HG03196 (cell line): Measurements from ENCODE around the gene OPHN1.
"Not testable (repeated sequence)": the region's sequence is repeated elsewhere in the genome, so short reads cannot be mapped to it uniquely, and the experiment has no call there.

ENCODE experiments used
- ATAC-seq: cut with Tn5 transposase; IDR thresholded peaks from one replicate; pipeline ENCODE4 v1.9.1; 2021; ENCODE audit not compliant: unreplicated experiment

Gene OPHN1

DNA sequence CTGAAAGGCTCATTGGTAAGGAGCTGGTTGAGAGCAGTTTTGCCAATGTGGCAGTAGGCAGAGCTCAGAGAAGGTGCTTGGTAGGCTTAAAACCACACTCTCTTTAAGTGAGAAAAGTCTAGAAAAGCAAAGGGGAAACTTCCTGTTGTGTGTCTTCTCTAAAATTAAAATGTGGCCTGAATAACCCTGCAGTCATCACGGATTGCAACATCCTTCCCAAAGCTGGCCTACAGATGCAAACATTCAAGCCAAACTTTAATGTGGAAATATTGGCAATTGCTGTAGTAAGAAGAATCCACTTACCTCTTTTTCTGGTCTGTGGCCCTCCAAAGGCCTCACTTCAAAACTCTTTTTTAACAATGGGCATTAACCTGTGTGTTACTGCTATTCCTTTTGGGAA lies 348.5 kb downstream of the OPHN1 start:
- ATAC-seq: no peak

DNA sequence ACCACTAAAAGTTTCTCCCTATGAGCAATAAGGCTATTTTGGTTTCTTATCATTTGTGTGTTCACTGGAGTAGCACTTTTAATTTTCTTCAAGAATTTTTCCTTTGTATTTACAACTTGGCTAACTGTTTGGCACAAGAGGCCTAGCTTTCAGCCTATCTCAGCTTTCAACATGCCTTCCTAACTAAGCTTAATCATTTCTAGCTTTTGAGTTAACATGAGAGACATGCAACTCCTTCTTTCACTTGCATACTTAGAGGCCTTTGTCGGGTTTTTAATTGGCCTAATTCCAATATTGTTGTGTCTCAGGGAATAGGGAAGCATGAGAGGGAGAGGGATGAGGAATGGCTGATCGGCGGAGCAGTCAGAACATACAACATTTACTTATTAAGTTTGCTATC lies 349.8 kb downstream of the OPHN1 start:
- no peak for ATAC-seq

DNA sequence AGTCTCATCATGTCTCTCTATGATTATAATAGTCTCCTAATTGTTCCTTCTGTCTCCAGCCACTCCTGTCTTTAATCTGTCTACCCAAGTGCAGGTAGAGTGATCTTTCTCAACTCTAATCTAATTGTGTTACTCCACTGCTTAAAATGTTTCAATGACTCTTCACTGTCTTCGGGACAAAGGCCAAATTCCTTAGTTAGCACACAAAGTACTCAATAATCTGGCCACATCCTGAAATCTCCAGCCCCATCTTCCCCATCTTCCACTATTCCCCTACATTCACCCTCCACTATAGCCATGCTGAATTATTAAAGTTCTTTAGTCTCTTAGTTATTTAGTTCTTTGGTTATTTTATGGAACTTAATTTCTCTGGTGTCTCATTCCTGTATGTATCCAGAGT lies 353.3 kb downstream of the OPHN1 start:
- ATAC-seq: no peak

DNA sequence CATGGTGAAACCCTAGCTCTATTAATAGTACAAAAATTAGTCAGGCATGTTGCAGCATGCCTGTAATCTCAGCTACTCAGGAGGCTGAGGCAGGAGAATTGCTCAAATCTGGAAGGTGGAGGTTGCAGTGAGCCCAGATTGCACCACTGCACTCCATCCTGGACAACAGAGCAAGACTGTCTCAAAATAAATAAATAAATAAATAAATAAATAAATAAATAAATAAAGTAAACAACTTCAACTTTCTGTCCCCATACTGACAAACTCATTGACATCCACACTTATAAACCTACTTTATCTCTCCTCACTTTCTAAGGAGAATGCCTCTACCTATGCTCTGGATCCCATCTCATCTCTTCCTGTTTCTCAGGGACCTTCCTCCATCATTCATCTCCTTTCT lies 354.5 kb downstream of the OPHN1 start:
- not testable (repeated sequence) for ATAC-seq

DNA sequence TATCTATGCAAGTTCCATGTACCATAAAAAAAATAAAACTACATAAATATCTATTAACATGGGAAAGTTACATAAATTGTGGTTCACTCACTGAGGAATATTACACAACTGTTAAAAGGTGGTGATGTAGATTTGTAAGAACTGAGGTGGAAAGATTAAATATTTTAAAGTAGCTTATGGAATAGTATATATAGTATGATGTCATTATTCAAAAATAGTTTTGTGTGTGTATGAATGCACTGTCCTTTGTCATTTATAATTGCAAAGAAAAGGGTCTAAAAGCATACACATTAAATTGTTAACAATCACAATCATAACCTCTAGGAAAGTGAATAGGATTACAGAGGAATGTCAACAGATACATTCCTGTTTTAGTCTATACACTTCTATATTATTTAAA lies 355.9 kb downstream of the OPHN1 start:
- ATAC-seq: no peak

DNA sequence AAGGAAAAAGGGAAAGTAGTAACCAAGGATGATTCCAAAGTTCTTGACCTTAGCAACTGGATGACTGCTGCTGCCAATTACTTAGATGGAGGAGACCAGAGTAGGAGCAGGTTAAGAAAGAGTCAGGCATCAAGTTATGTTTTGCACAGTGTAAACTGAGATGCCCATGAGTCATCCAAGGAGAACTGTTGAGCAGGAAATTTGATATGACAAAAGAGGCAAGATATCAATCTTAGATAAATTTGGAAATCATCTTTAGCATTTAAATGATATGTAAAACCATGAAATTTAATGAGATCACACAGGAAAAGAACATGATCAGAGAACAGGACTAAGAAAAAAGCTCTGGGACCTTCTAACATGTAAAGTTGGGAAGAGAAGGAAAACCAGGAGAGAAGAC lies 361.3 kb downstream of the OPHN1 start:
- ATAC-seq: no peak

DNA sequence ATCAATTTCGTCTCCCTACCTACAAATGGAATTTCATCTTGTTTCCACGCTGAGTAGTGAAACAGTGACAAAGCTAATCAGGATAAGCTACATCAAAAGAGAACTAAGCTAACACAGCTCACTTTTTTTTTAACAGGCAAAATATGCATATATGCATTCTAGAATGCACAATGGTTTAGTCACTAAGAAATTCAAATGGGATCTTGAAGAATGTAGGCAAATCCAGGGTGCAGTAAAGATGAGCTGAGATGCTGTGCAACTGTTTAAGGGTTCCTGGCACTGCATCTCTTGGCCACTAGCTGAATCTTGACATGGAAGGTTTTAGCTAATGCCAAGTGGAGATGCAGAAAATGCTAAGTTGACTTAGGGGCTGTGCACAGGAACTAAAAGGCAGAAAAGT lies 363.2 kb downstream of the OPHN1 start:
- not testable (repeated sequence) for ATAC-seq

DNA sequence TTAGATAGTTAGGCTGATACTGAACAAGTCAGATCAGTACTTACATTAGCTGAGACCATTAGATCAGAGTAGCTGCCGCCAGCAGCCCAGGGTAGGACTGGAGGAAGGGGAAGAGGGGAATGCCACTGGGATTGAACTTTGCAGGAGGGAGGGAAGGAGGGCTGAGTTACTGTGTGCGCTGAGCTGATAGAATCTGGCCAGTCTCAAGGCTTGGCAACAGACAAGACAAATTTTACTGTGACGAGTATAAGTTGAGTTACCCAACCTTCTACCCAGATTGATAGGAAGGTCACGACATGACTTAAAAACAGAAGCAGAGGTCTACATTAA lies 372.1 kb downstream of the OPHN1 start:
- ATAC-seq: no peak

DNA sequence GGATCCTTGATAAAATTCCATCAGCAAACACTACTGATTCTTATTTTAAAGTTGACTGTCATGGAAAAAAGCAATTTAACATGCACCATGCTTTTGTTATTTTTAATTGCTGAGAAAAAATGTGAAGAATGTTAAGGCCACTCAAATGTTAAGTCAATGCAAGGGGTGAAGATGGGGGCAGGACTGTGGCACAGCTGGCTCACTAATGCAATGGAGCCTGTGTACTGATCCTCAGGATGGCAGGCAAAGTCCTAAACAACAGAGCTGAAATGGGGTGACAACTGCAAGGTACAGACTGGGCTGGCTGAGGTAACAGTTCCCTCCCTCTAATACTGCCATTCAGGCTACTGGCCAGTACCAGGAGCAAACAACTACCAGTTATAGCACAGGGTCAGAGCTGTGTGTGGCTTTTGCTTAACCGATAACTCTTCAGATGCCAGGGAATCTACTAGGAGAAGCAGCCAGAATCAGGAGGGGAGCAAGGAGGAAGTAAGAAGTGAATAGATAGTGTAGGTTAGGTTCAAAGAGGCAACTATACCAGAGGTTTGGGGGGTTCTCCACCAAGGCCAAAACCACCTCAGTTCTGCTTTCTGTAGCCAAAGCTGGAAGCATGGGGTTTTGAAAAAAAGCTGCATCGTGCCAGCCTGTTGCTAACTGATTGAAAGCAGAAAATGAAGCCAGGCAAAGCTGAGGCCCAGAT lies 372.6 kb downstream of the OPHN1 start:
- ATAC-seq: no peak

DNA sequence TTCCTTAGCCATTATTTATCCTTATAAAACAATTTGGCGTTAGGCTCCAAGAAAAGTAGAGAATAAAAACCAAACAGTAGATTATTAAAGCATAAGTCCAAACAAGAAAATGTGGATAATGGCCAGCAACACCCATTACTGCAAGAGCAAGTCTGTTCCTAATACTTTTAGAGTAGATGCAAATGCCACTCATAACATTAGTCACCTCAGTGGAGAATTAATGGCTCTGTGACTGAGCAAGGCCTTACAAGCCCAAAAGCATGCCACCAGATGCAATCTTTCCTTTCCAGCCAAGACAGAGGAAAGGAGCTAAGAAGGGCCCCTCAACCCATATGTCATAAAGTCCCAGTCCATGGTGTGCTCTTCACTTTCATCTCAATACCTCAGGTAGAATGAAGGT lies 373.8 kb downstream of the OPHN1 start:
- no peak for ATAC-seq

DNA sequence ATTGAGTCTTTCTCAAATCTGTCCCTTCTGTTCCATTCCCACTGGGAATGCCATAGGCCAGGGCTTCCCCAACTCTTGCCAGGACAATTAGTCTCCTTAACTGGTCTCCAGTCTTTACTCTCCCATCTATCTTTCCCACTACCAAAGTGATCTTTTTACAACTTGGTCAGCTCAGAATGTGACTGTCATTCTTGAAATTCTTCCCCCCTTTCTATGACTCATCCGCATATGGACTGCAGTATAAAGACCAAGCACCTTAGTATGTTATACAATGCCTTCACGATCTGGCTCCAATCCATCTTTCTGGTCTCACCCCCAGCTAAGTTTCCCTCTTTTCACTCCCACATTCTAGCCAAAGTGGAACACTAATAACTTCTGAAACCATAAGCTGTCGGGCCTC lies 383.8 kb downstream of the OPHN1 start:
- no peak for ATAC-seq

DNA sequence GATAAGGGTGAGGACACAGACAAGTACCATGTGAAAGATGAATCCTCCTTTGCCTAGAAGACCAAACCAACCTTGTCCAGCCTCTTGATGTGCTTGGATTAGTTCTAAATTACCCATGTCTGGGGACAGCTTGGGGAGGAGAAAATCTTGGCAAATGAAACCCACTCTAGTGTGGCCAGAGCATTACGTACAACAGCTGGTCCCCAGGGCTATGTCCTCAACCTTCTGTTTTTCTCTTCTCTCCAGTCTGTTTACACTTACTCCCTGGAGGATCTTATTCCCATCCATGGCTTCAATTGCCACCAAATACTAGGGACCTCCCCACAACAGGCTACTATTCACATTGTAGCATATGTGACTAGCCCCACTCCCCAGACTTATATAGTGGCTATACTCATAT lies 384.5 kb downstream of the OPHN1 start:
- ATAC-seq: no peak

DNA sequence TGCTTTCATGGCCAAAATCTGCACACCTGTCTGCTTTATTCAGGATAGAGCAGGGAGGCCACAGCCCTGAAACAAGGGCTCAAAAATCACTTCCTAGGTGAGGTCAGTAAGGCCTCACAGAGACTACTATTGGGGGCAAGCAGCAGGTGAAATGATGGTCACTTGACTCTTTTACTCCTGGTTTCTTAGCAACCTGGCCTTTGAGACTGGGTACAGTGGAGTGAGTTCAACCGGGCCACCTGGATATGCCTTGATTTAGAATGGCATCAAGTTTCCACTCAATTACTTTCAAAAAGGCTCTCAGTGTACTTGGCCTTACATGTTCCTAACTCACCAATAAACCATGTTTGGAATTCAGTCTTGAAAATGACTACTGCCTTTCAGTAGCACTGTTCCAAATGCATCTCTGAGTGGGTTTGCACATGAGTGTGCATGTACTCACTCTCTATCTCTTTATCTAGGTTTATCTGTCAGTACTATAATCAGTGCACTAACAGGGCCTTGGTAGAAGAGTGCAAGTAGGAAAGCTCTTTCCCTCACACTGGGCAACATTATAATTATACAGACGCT lies 388.2 kb downstream of the OPHN1 start:
- no peak for ATAC-seq

DNA sequence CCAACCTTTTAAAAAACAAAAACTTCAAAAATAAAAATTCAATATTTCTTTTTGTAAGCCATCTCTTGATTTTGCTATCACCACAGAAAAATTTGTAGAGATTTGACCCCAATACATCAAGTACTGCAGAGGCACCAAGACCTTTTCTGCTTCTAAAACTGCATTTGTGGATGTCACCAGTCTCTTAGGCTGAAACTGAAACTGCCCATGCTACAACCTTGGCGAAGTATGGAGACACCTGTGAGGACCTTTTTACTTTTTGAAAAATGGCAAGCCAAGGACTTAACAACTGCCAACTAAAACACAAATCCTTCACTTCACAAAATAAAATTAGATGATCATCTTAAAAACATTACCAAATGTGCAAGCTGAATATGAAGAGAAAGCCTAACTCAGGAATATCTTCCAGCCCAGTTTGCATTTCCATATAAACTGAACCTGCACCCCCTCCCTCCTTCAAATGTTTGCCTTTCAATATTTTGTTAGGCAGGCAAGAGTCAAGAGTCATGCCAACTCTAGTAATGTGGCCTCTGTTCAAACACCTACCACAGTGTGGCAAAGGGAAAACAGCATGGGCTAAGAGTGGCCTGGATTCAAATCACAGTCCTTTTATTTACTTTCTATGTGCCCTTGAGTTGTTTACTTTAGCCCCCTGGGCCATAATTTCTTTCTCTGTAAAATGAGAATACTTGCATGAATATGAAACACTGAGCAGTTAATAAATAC lies 389.4 kb downstream of the OPHN1 start:
- ATAC-seq: no peak

DNA sequence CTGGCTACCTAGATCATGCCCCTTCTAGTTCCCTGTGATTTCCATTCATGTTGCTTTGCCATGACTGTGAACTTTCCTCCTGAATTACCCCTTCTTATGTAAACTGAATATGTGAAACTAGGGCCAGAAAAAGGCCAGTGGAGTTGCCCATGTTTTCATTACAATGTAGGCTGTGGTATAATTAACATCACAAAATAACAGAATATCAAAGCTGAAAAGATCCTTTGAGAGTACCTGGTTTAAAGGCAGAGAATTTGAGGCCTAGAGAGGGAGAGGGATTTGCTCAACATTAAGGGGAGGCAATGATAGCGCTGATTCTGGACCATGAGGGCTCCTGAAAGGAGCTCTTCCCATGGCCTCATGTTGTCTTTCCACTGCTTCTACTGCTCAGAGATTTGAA lies 392.2 kb downstream of the OPHN1 start:
- ATAC-seq: no peak

DNA sequence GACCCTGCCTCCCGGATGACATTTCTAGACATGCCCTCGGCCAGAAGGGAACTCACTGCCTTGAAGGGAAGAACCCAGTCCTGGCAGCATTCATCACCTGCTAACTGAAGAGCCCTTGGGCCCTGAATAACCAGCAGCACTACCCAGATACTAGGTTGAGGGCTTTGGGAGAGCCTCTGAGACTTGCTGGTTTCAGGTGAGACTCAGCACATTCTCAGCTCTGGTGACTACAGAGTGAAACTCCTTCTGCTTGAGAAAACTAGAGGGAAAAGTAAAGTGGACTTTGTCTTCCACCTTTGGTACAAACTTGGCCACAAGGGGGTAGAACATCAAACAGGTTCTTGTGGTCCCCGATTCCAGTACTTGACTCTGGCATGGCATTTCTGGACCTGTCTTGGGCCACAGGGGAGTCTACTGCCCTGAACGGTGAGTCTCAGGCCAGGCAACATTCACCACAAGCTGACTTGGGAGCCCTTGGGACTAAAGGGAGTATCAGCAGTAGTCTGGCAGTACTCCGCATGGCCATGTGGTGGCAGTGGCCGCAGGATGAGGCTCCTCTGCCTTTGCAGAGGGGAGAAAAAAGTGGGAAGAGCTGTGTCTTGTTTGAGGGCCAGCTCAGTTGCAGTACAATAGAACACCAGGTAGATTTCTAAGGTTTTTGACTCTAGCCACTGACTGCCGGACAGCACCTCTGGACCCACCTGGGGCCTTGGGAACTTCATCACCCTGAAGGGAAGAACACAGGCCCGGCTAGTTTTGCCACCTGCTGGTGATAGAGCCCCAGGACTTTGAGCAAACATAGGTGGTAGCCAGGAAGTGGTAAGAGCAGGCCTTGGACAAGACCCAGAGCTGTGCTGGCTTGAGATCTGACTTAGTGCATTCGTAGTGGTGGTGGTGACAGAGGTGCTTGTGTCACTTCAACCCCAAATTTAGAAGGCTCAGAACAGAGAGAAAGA lies 414.8 kb downstream of the OPHN1 start:
- ATAC-seq: no peak

DNA sequence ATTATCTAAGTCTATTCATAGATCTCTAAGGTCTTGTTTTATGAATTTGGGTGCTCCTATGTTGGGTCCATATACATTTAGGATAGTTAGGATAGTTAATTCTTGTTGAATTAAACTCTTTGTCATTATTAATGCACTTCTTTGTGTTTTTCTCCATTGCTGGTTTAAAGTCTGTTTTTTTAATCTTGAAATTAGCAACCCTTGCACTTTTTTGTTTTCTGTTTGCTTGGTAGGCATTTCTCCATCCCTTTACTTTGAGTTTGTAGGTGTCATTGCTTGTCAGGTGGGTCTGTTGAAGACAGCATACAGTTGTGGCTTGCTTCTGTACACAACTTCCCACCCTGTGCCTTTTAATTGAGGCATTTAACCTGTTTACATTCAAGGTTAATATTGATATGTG lies 434.8 kb downstream of the OPHN1 start:
- ATAC-seq: no peak
